Hematopoietic multipotent progenitor cell (in vitro differentiated cells): ENCODE measurements around the gene VAPA. TPM values are rescaled to one million over a fixed set of nuclear protein-coding genes. Genes with fewer than 3 reads are reported as not detected.

Experiments
- DNase-seq, 3 donors: peaks; one replicate each; pipeline ENCODE4 v3.0.0-alpha.2; 2011 to 2015; ENCODE audit warnings: low read depth in 2 of 3, low spot score in 2 of 3
- small RNA-seq: library from RNA; depleted of rRNA; stranded (forward); fragments of <200 nt; gene quantifications from one replicate; pipeline ENCODE3, GENCODE V24; 2012
- total RNA-seq: library from RNA; depleted of rRNA; stranded (reverse); fragments of >200 nt; gene quantifications from one replicate; pipeline ENCODE4 v1.2.3, GENCODE V29; 2012

Gene VAPA
- total RNA-seq, 1 donor = 68.1 TPM

GRCh38 chr18:9994701-9995235 is 81.0 kb downstream of the VAPA start:
- no peak for DNase-seq

GRCh38 chr18:9995631-9996030 is 81.8 kb downstream of the VAPA start:
- no peak for DNase-seq

DNA sequence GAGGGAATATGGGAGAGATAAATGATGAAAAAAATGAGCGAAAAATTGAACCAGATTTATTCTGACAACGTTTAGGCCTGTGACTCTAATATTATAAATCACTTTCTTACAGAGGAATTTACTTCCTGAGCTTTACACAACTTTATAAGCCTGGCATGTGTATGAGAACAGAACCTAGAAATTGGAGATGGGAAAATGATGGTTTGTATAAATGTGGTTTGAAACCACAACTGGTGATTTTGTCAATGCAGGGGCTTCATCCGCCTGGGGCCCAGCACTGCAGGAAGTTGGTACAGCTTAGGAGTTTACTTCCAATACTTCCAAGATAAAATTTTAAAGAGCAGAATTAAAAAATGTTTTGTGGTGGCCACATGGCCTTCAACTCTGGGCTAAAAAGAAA is 82.3 kb downstream of the VAPA start:
- no peak for DNase-seq

GRCh38 chr18:9997711-9998110 is 83.9 kb downstream of the VAPA start:
- no peak for DNase-seq

- no peak for DNase-seq
Observed at GRCh38 chr18:9998330-9998729, 84.5 kb downstream of the VAPA start.

- DNase-seq = no peak
Observed at GRCh38 chr18:10002280-10002679, 88.5 kb downstream of the VAPA start.

DNA sequence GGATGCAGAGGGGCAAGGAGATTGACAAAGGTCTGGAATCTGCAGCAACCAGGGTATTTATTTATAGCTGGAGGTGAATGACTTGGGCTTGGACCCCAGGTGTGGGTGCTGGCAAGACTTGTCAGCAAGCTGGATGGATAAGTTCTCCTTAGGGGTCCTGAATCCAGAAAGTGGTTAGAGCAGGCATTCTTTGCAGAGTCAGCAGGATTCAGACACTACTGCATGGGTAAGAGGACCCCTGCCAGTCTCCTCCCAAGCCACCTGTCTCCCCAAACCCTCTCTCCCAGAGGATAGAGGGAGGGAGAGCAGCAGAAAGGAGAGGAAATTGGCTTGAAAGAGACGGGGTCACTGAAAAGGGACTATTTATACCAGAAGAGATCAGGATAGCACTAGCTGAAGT is 89.5 kb downstream of the VAPA start:
- DNase-seq = no peak

DNA sequence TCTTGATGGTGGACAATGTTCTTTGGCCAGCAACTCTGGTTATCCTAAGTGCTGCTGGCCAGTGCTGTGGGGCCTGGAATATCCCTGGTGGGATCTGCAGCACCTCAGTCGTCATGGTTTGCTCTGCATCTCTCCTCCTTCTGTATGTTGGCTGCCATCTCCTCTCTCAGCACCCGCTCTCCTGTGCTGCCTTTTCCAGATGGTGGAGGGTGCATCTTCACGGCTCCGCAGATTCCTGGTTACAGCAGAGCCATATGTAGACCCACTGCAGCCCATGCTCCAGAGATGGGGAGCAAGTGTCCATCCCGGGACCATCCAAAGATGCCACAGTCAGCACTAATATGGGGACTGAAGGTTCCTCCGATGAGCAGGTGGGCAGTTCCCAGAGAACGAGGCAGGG is 90.0 kb downstream of the VAPA start:
- no peak for DNase-seq

DNA sequence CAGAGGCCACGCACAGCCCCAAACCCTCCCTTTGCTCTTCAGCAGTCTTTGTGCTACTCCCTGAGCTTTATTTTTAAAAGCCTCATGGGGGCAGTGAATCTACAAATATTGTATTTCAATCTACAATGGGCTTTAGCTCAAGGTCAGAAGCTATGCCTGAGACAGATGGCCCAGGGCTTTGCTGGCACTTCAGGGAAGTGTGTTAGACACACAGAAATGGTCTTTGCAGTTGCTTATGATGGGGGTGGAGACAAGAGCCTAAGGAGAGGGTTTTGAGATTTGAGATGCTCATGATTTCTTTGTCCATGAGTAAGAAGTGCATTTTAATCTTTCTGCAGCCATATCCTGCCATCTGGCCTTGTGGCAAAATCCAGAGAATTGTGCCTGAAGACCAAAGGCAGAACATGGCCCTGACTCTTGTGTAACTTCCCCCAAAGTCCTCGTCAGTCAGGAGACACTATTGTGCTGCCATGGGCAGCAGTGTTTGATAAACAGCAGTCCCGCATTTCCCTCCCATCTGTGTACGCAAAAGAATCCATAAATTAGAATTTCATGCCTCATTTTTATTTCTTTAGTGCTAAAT is 92.6 kb downstream of the VAPA start:
- DNase-seq = peak in 2 of 3 donors; percentile 29 to 65

DNA sequence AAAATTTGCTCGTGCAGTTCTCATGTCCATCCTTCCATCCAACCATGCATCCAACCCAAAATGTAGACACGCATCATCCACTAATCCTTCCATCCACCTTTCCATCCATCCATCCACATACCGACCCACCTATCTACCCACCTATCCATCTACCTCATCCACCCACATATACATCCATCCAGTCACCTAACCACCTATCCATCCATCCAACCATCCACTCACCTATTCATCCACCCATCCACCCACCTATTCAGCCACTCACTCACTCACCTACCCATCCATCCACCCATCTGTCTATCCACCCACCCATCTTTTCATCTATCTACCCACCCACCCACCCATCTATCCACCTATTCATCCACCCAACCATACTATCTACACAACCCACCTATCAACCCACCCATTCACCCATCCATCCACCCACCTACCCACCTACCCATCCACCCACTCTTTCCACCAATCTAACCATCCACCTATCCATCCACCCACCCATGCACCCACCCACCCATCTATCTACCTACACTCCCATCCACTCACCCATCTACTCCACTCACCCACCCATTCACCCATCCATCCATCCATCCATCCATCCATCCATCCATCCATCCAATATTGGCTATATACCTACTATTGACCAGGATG is 94.3 kb downstream of the VAPA start:
- no peak for DNase-seq

Small RNAs within 50 kb of the gene (small RNA-seq; reads per million reads assigned to genes)
- gene RNA5SP450 = 0.74 reads per million, percentile 13 among the genes with 10 or more reads in this experiment

Other genes starting within 250 kb of the VAPA start
- 1.9 TPM for gene RAB31, start 205.7 kb upstream of the VAPA start, total RNA-seq
- not detected for gene TXNDC2, start 28.0 kb upstream of the VAPA start, total RNA-seq